ENCODE data around the gene RNASEH1. TPM values are rescaled to one million over a fixed set of nuclear protein-coding genes. Genes with fewer than 3 reads are reported as not detected.

Gene RNASEH1
- total and polyA plus RNA-seq, 2 of the 13 experiments (the other 11 are each of a cell fraction or from before 2014, with no cell fraction given): 14.5 to 57.4 TPM

GRCh38 chr2:3519255-3520205 is 38.6 kb downstream of the RNASEH1 start, which contains the start of gene ADI1 (continued):
- TF ChIP-seq PRMT3 (CRISPR knock-in tag; IDR thresholded peaks at IDR 0.05; ENCODE audit: borderline replicate concordance, low read depth): peak; percentile 97; the same call in 1 of the 2 replicates
- TF ChIP-seq KMT2A (CRISPR knock-in tag; IDR thresholded peaks at IDR 0.05): peak; percentile 80
- TF ChIP-seq XBP1 (CRISPR knock-in tag; IDR thresholded peaks at IDR 0.05): peak; percentile 27; the same call in 1 of the 2 replicates
- peak; percentile 83 for TF ChIP-seq DBP (CRISPR knock-in tag; IDR thresholded peaks at IDR 0.05; ENCODE audit: not compliant biosample characterization)
- TF ChIP-seq, protein P1, sequence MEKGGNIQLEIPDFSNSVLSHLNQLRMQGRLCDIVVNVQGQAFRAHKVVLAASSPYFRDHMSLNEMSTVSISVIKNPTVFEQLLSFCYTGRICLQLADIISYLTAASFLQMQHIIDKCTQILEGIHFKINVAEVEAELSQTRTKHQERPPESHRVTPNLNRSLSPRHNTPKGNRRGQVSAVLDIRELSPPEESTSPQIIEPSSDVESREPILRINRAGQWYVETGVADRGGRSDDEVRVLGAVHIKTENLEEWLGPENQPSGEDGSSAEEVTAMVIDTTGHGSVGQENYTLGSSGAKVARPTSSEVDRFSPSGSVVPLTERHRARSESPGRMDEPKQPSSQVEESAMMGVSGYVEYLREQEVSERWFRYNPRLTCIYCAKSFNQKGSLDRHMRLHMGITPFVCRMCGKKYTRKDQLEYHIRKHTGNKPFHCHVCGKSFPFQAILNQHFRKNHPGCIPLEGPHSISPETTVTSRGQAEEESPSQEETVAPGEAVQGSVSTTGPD (CRISPR knock-in tag; IDR thresholded peaks at IDR 0.05): no peak
- no peak; the same call in 1 of the 2 replicates for TF ChIP-seq ZNF790 (CRISPR knock-in tag; IDR thresholded peaks at IDR 0.05; ENCODE audit: borderline replicate concordance)
- peak; percentile 60 for TF ChIP-seq ZNF749 (CRISPR knock-in tag; IDR thresholded peaks at IDR 0.05; ENCODE audit: borderline replicate concordance)
- TF ChIP-seq, protein P2, sequence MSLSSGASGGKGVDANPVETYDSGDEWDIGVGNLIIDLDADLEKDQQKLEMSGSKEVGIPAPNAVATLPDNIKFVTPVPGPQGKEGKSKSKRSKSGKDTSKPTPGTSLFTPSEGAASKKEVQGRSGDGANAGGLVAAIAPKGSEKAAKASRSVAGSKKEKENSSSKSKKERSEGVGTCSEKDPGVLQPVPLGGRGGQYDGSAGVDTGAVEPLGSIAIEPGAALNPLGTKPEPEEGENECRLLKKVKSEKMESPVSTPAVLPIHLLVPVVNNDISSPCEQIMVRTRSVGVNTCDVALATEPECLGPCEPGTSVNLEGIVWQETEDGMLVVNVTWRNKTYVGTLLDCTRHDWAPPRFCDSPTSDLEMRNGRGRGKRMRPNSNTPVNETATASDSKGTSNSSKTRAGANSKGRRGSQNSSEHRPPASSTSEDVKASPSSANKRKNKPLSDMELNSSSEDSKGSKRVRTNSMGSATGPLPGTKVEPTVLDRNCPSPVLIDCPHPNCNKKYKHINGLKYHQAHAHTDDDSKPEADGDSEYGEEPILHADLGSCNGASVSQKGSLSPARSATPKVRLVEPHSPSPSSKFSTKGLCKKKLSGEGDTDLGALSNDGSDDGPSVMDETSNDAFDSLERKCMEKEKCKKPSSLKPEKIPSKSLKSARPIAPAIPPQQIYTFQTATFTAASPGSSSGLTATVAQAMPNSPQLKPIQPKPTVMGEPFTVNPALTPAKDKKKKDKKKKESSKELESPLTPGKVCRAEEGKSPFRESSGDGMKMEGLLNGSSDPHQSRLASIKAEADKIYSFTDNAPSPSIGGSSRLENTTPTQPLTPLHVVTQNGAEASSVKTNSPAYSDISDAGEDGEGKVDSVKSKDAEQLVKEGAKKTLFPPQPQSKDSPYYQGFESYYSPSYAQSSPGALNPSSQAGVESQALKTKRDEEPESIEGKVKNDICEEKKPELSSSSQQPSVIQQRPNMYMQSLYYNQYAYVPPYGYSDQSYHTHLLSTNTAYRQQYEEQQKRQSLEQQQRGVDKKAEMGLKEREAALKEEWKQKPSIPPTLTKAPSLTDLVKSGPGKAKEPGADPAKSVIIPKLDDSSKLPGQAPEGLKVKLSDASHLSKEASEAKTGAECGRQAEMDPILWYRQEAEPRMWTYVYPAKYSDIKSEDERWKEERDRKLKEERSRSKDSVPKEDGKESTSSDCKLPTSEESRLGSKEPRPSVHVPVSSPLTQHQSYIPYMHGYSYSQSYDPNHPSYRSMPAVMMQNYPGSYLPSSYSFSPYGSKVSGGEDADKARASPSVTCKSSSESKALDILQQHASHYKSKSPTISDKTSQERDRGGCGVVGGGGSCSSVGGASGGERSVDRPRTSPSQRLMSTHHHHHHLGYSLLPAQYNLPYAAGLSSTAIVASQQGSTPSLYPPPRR (CRISPR knock-in tag; IDR thresholded peaks at IDR 0.05; ENCODE audit: borderline replicate concordance): no peak; the same call in 1 of the 2 replicates
- peak; percentile 77; the same call in 1 of the 2 replicates for TF ChIP-seq ZHX1 (CRISPR knock-in tag; IDR thresholded peaks at IDR 0.05; ENCODE audit: low read depth)
- no peak; the same call in 1 of the 2 replicates for TF ChIP-seq CC2D1A (CRISPR knock-in tag; IDR thresholded peaks at IDR 0.05)
- peak; percentile 95; the same call in 1 of the 2 replicates for TF ChIP-seq ZNF333 (CRISPR knock-in tag; IDR thresholded peaks at IDR 0.05; ENCODE audit: borderline replicate concordance)
- TF ChIP-seq TCF7 (IDR thresholded peaks at IDR 0.05; ENCODE audit: low read depth): no peak
- no peak for TF ChIP-seq PHB2 (IDR thresholded peaks at IDR 0.05; ENCODE audit: partially characterized antibody)
- TF ChIP-seq TMF1 (CRISPR knock-in tag; IDR thresholded peaks at IDR 0.05; ENCODE audit: low read depth): peak; percentile 93
- TF ChIP-seq ISL2 (CRISPR knock-in tag; IDR thresholded peaks at IDR 0.05): peak; percentile 76
- peak; percentile 69; the same call in 1 of the 2 replicates for TF ChIP-seq ZKSCAN8 (CRISPR knock-in tag; IDR thresholded peaks at IDR 0.05; ENCODE audit: borderline replicate concordance)
- TF ChIP-seq IKZF4 (CRISPR knock-in tag; IDR thresholded peaks at IDR 0.05; ENCODE audit: borderline replicate concordance, low read depth, not compliant biosample characterization): peak; percentile 82
- TF ChIP-seq ZNF121 (CRISPR knock-in tag; IDR thresholded peaks at IDR 0.05): peak; percentile 74

All from HepG2 (cell line).